Suppressor macrophage treated with lipopolysaccharide for 4 hours (primary cell): ENCODE results near the gene PCBP1.
"Not testable (repeated sequence)": the region's sequence is repeated elsewhere in the genome, so short reads cannot be mapped to it uniquely, and the experiment has no call there.

Source experiments
- DNase-seq: peaks from one replicate; pipeline ENCODE4 v3.0.0-alpha.2; 2020

The PCBP1 gene

DNA sequence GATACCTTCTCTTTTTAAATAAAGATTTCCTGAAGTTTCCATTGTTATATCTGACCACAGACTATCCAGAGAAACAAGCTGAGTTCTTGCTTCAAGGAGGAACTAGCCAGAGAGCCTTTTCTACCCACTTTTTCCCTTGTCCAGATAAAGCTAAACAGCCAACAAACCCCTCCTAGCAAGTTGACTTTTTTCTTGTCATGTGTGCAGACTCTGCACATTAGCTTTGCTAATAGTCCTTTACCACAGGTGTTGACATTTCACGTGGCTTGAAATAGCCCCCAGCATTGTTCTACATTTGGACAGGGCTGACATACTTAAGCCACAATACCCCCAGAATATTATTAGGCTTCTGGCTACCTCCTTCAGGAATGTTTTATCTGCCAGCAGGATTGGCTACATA lies 40.7 kb downstream of the PCBP1 start:
- DNase-seq: no peak

- DNase-seq: not testable (repeated sequence)
These were observed 44.3 kb downstream of the PCBP1 start for GRCh38 chr2:70131344-70132143.

- peak; percentile 48 for DNase-seq
These were observed 45.2 kb downstream of the PCBP1 start for GRCh38 chr2:70132244-70133126.

GRCh38 chr2:70133127-70133452 lies 45.8 kb downstream of the PCBP1 start:
- DNase-seq: no peak

GRCh38 chr2:70133491-70134322 lies 46.4 kb downstream of the PCBP1 start:
- peak; percentile 48 for DNase-seq

- DNase-seq: not testable (repeated sequence)
These were observed 47.2 kb downstream of the PCBP1 start for GRCh38 chr2:70134323-70134983.
